Neural crest cell (in vitro differentiated cells): ENCODE data around the gene SMARCD1. TPM values are rescaled to one million over a fixed set of nuclear protein-coding genes. Genes with fewer than 3 reads are reported as not detected.

Experiments used
- DNase-seq: peaks from one replicate; pipeline ENCODE4 v3.0.0; 2021; ENCODE audit warnings: low read depth, mixed read lengths, low spot score
- H3K27ac Mint-ChIP-seq: one replicate; pipeline ENCODE4 v1.8.0; 2021; ENCODE audit warnings: mild to moderate bottlenecking, mixed read lengths; ENCODE audit not compliant: unreplicated experiment
- H3K27me3 Mint-ChIP-seq: 2 replicates; pipeline ENCODE4 v1.8.0; 2021; ENCODE audit warnings: low read depth, mild to moderate bottlenecking, mixed read lengths
- H3K36me3 Mint-ChIP-seq: 2 replicates; pipeline ENCODE4 v1.8.0; 2021; ENCODE audit warnings: low read depth, mild to moderate bottlenecking, mixed read lengths
- H3K4me1 Mint-ChIP-seq: 2 replicates; pipeline ENCODE4 v1.8.0; 2021; ENCODE audit warnings: mixed read lengths
- H3K4me3 Mint-ChIP-seq: one replicate; pipeline ENCODE4 v1.8.0; 2021; ENCODE audit warnings: mild to moderate bottlenecking, mixed read lengths
- H3K9me3 Mint-ChIP-seq: 2 replicates; pipeline ENCODE4 v1.8.0; 2021; ENCODE audit warnings: mixed read lengths
- total RNA-seq: library from RNA; stranded (reverse); gene quantifications from 2 replicates; pipeline ENCODE4 v1.2.1, GENCODE V29; 2021
- TF ChIP-seq, protein P1 (sequence below): fragments of 200-600 bp; sonication (generic); conservative IDR thresholded peaks from 2 replicates; pipeline ENCODE4 v1.5.0; 2021; ENCODE audit warnings: antibody characterized with exemption, mild to moderate bottlenecking

Gene SMARCD1
- total RNA-seq, 1 donor from 2014 or later, result 187 TPM

DNA sequence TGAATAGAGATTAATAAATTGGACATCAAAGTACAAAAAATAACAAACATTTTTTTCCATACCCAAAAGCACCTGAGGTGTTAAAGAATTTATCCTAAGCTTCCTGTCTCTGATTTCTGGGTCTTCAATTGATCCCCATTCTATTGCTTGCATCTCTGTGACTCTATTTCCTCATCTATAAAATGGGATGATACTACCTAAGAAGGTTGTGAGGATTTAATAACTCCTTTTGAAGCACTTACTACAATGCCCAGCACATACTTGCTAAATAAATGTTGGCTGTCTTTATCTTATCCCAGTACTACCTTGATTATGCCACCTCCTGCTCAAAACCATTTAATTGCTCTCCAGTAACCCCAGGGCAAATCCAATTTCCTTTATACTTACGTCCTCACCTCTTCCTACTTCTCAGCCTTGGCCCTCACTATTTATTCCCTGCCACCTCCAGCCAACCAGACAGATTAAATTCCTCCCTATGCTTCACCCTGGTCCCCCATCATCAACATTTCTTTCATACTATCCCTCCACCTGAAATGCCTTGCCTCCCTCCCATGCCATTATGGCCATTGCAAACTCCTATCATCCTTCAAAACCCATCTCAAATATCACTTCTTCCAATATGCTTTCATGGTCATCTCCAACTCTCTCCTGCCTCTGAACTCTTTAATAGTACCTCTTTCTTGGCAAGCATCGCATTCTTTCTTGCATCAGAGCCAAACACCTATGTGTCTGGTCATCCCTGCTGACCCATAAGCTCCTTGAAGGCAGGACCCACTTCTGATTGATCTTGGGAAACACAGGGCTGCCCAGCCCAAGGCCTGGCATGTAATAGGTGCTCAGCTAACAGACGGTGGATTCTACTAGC, 35.7 kb upstream of the SMARCD1 start:
- TF ChIP-seq, protein P1, sequence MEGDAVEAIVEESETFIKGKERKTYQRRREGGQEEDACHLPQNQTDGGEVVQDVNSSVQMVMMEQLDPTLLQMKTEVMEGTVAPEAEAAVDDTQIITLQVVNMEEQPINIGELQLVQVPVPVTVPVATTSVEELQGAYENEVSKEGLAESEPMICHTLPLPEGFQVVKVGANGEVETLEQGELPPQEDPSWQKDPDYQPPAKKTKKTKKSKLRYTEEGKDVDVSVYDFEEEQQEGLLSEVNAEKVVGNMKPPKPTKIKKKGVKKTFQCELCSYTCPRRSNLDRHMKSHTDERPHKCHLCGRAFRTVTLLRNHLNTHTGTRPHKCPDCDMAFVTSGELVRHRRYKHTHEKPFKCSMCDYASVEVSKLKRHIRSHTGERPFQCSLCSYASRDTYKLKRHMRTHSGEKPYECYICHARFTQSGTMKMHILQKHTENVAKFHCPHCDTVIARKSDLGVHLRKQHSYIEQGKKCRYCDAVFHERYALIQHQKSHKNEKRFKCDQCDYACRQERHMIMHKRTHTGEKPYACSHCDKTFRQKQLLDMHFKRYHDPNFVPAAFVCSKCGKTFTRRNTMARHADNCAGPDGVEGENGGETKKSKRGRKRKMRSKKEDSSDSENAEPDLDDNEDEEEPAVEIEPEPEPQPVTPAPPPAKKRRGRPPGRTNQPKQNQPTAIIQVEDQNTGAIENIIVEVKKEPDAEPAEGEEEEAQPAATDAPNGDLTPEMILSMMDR, result no peak
- no peak overlapping the region for H3K27ac Mint-ChIP-seq
- H3K36me3 Mint-ChIP-seq, result no peaks in the 10 kb centered on the region
- peaks cover 43% of the 10 kb centered on the region for H3K27me3 Mint-ChIP-seq
- DNase-seq, result no peak
- no peaks in the 10 kb centered on the region for H3K9me3 Mint-ChIP-seq
- peaks cover 21% of the 10 kb centered on the region for H3K4me1 Mint-ChIP-seq
- H3K4me3 Mint-ChIP-seq, result no peak overlapping the region

DNA sequence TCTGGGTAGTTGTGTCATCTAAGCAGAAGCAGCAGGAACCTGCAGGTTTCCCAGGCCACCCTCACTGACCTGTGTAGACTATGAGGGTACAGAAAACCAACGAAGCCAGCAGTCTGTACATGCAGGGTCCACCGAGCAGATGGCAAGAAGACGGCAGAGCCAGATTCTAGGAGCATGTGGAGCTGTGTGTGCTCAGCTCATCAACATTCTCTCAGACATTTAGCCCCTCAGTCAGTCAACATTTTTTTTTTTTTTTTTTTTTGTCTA, 35.1 kb upstream of the SMARCD1 start:
- Mint-ChIP-seq H3K4me1 (peaks cover 21% of the 10 kb centered on the region), H3K27ac (no peak overlapping the region), H3K9me3 (no peaks in the 10 kb centered on the region), H3K27me3 (peaks cover 43% of the 10 kb centered on the region), H3K36me3 (no peaks in the 10 kb centered on the region), H3K4me3 (no peak overlapping the region)
- DNase-seq, result no peak
- TF ChIP-seq, protein P1, result no peak

GRCh38 chr12:50050410-50051098, 34.6 kb upstream of the SMARCD1 start:
- TF ChIP-seq, protein P1, result no peak

DNA sequence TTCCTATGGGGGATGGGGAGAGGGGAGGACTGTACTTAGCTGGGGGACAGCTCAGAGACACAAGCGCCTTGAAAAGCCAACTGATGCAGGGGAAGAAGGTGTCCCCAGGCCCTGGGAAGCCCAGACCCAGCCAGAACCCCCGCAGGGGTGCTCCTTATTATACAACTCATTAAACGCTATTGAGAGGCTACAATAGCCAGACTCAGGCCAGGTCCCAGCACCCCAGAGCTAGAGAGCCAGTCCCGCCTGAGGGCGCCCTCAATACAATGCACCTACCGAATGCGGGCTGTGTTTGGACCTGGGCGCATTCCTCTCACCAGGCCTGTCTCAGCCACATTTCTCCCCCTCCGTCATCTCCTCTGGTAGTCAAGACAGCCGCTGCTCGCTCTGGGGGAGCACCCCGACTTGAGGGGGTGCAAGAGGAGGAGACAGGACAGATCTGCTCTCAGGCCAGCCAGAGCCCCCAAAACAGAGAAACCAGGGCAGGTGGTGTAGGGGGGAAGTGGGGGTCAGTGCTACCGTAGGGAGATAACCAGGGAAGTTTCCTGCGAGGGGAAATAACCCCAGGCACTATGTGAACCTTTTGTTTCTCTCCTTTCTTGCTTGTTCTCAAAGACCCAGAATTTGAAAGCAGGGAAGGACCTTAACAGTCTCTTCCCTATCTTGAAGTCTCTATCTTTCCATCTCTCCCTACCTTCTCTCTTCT, 33.9 kb upstream of the SMARCD1 start:
- H3K27ac Mint-ChIP-seq, result peak overlapping the region; percentile 9
- peaks cover 50% of the 10 kb centered on the region for H3K27me3 Mint-ChIP-seq
- no peaks in the 10 kb centered on the region for H3K9me3 Mint-ChIP-seq
- H3K4me1 Mint-ChIP-seq, result peaks cover 27% of the 10 kb centered on the region
- TF ChIP-seq, protein P1, result peak; percentile 11
- DNase-seq, result no peak
- no peak overlapping the region for H3K4me3 Mint-ChIP-seq
- H3K36me3 Mint-ChIP-seq, result no peaks in the 10 kb centered on the region

More at GRCh38 chr12:50050410-50051098, 34.6 kb upstream of the SMARCD1 start:
- Mint-ChIP-seq H3K36me3 (no peaks in the 10 kb centered on the region), H3K27ac (no peak overlapping the region), H3K27me3 (peaks cover 43% of the 10 kb centered on the region), H3K4me1 (peaks cover 21% of the 10 kb centered on the region), H3K9me3 (no peaks in the 10 kb centered on the region), H3K4me3 (no peak overlapping the region)
- no peak for DNase-seq

DNA sequence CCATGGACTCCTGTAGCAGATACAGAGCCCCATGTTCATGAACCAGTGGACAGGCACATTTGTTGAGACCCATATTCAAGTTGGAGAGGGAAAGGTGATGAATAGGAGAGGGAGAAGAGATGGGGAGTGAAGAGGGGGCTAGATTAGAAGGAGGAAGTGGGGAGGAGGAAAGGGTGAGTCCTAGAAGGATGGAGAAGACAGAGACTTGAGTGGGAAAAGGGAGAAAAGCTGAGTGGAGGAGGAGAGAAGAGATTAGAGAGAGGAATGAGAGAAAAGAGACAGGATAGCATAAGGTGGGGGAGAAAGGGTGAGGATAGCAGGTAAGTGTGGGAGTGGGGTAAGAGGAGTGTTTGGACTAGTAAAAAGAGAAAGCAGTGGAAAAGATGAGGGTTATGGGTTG, 32.6 kb upstream of the SMARCD1 start:
- H3K4me1 Mint-ChIP-seq, result peaks cover 37% of the 10 kb centered on the region
- H3K27ac Mint-ChIP-seq, result no peak overlapping the region
- no peaks in the 10 kb centered on the region for H3K9me3 Mint-ChIP-seq
- DNase-seq, result no peak
- no peaks in the 10 kb centered on the region for H3K36me3 Mint-ChIP-seq
- peak overlapping the region; percentile 37 for H3K4me3 Mint-ChIP-seq
- TF ChIP-seq, protein P1, result no peak
- H3K27me3 Mint-ChIP-seq, result peaks cover 56% of the 10 kb centered on the region
